IPS-15b (cell line): ENCODE measurements around the gene AMER3.
A peak's percentile ranks its signal among the peaks of the same experiment; 100 is the strongest.

ENCODE experiments used
- H3K27me3 ChIP-seq: one replicate; pipeline ENCODE4 v1.6.1; 2013; ENCODE audit warnings: low read length; ENCODE audit not compliant: control insufficient read depth, insufficient read depth
- H3K36me3 ChIP-seq: one replicate; pipeline ENCODE4 v1.6.1; 2013; ENCODE audit warnings: low read length; ENCODE audit not compliant: control insufficient read depth, insufficient read depth
- H3K4me1 ChIP-seq: one replicate; pipeline ENCODE4 v1.6.1; 2013; ENCODE audit warnings: mild to moderate bottlenecking, low read length; ENCODE audit not compliant: control insufficient read depth, insufficient read depth
- H3K4me3 ChIP-seq: one replicate; pipeline ENCODE4 v1.5.1; 2013; ENCODE audit warnings: low read depth, low read length
- H3K9ac ChIP-seq: one replicate; pipeline ENCODE4 v1.6.1; 2013; ENCODE audit warnings: low read depth, mild to moderate bottlenecking, low read length
- H3K9me3 ChIP-seq: one replicate; pipeline ENCODE4 v1.6.1; 2013; ENCODE audit warnings: mild to moderate bottlenecking, low read length; ENCODE audit not compliant: control insufficient read depth, insufficient read depth

AMER3 gene

GRCh38 chr2:130790804-130791616 lies 35.7 kb downstream of the AMER3 start:
- H3K9me3 ChIP-seq, result no peaks in the 10 kb centered on the region
- no peaks in the 10 kb centered on the region for H3K27me3 ChIP-seq
- H3K4me1 ChIP-seq, result no peaks in the 10 kb centered on the region
- H3K9ac ChIP-seq, result no peak overlapping the region
- H3K36me3 ChIP-seq, result no peaks in the 10 kb centered on the region
- no peak overlapping the region for H3K4me3 ChIP-seq

- Histone ChIP-seq H3K9ac (no peak overlapping the region), H3K4me1 (no peaks in the 10 kb centered on the region), H3K4me3 (no peak overlapping the region), H3K9me3 (no peaks in the 10 kb centered on the region), H3K27me3 (no peaks in the 10 kb centered on the region), H3K36me3 (no peaks in the 10 kb centered on the region)
These were observed 36.2 kb downstream of the AMER3 start for GRCh38 chr2:130791617-130791939.

DNA sequence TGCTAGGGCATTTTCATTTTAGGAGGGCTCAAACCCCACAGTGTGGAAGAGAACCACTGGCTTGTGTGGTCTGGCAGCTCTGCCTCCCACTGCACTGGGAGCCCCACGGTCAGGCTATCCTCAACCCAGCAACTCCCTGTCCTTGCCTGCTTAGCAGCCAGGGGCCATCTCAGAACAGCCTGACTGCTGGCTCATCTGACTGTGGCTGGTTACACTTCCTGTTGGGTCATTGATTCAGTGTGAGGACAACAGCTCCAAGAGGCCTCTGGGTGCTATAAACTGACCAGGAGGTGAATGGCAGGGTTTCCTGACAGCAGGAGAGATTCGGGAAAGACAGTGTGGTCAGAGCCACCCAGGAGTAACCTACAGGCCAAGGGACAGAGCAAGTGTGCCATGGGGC lies 40.1 kb downstream of the AMER3 start:
- no peak overlapping the region for H3K9ac ChIP-seq
- peaks cover 15% of the 10 kb centered on the region for H3K27me3 ChIP-seq
- no peaks in the 10 kb centered on the region for H3K36me3 ChIP-seq
- H3K4me3 ChIP-seq, result no peak overlapping the region
- H3K4me1 ChIP-seq, result peaks cover 2% of the 10 kb centered on the region
- H3K9me3 ChIP-seq, result no peaks in the 10 kb centered on the region

GRCh38 chr2:130796290-130796689 lies 41.0 kb downstream of the AMER3 start:
- Histone ChIP-seq H3K9ac (no peak overlapping the region), H3K4me1 (peaks cover 2% of the 10 kb centered on the region), H3K4me3 (no peak overlapping the region), H3K27me3 (peaks cover 15% of the 10 kb centered on the region), H3K36me3 (no peaks in the 10 kb centered on the region), H3K9me3 (no peaks in the 10 kb centered on the region)

- peak overlapping the region; percentile 73 for H3K4me3 ChIP-seq
- peak overlapping the region; percentile 49 for H3K9ac ChIP-seq
- H3K36me3 ChIP-seq, result no peaks in the 10 kb centered on the region
- H3K4me1 ChIP-seq, result peaks cover 2% of the 10 kb centered on the region
- no peaks in the 10 kb centered on the region for H3K9me3 ChIP-seq
- H3K27me3 ChIP-seq, result peaks cover 15% of the 10 kb centered on the region
These were observed 42.4 kb downstream of the AMER3 start for GRCh38 chr2:130797493-130798435.

DNA sequence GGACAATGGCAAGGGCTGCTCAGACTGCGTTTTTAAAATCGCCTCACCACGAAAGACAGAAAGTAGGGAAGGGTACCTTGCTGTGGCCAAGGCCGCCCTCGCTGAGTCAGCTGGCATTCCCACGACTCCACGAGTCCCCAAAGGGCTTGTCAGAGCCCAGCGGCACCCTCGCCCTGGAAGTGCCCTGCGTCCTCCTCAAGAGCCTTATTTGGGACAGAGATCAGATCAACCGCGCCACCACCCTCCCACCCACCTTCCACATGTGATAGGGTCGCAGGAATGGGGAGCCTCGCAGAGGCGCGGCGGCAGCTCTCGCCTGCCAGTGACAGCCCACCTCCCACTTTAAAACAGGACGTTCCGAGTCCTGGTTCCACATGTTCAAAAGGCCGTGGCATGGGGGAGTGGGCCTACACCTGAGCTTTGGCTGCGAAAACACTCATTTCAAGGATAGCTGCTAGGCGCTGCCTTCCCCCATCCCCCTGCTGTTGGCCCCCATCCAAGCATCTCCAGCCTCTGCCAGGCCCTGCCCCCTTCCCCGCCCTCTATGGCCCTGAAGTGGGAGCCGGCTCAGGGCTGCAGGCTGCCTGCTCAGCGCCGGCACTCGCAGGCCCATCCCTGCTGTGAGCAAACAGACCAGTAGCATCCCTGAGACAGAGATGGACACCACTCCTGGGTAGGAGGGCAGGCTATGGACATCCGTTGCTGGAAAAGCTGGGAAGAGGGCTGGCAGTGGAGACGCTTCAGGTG lies 43.3 kb downstream of the AMER3 start:
- no peak overlapping the region for H3K9ac ChIP-seq
- no peaks in the 10 kb centered on the region for H3K36me3 ChIP-seq
- H3K9me3 ChIP-seq, result no peaks in the 10 kb centered on the region
- peak overlapping the region; percentile 73 for H3K4me3 ChIP-seq
- H3K27me3 ChIP-seq, result peaks cover 15% of the 10 kb centered on the region
- peaks cover 2% of the 10 kb centered on the region for H3K4me1 ChIP-seq

DNA sequence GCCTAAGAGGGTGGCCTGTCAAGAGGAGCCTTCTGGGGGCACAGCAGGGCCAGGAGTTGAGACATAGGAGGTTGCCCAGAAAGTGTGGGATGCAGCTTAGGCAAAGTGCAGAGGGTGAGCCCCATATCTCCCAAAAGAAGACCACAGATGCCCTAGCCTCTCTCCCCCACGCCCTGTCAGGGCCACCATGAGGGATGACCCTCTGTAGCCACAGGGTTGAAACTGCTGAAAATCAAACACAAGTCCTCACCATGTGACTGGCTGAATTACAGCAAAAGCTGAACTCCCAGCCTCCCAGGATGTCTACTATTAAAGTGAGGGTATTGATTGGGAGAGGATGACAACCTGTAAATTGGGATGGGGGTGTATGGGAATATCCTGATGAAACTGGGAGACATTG lies 44.0 kb downstream of the AMER3 start:
- Histone ChIP-seq H3K9me3 (no peaks in the 10 kb centered on the region), H3K4me3 (no peak overlapping the region), H3K4me1 (peaks cover 2% of the 10 kb centered on the region), H3K27me3 (peaks cover 15% of the 10 kb centered on the region), H3K9ac (no peak overlapping the region), H3K36me3 (no peaks in the 10 kb centered on the region)

DNA sequence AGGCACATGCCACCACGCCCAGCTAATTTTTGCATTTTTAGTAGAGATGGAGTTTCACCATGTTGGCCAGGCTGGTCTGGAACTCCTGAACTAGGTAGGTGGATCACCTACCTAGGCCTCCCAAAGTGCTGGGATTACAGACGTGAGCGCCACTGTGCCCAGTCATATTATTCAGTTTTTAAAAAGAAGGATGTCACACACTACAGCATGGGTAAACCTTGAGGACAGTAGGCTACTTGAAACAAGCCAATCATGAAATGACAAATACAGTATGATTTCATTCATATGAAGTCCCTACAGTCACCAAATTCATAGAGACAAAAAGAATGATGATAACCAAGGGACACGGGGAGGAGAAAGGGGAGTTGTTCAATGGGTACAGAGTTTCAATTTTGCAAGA lies 50.3 kb downstream of the AMER3 start:
- Histone ChIP-seq H3K9ac (no peak overlapping the region), H3K36me3 (no peaks in the 10 kb centered on the region), H3K9me3 (no peaks in the 10 kb centered on the region)

DNA sequence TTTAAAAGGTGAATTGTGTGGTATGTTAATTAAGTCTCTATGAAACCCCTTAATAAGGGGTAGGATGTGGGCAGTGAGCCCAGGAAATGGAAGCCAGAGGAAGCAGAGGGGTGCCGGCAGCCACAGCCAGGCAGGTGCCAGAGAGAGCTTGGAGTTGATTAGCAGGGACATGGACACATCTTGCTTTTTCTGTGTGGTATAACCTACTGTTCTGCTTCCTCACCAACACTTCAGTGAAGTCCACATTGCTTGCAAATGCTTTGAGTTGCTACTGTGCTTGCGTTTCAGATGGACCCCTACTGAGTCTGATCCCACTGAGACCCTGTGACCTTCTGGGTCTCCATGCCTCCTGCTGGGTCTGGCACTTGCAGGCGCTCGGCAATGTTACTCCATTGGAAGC lies 51.0 kb downstream of the AMER3 start:
- H3K4me3 ChIP-seq, result no peak overlapping the region
- no peaks in the 10 kb centered on the region for H3K36me3 ChIP-seq
- no peak overlapping the region for H3K9ac ChIP-seq
- no peaks in the 10 kb centered on the region for H3K27me3 ChIP-seq
- no peaks in the 10 kb centered on the region for H3K9me3 ChIP-seq
- H3K4me1 ChIP-seq, result no peaks in the 10 kb centered on the region

More for the DNA sequence above, 50.3 kb downstream of the AMER3 start:
- H3K4me3 ChIP-seq, result no peak overlapping the region
- H3K4me1 ChIP-seq, result no peaks in the 10 kb centered on the region
- no peaks in the 10 kb centered on the region for H3K27me3 ChIP-seq

GRCh38 chr2:130807659-130808385 lies 52.5 kb downstream of the AMER3 start:
- H3K27me3 ChIP-seq, result no peaks in the 10 kb centered on the region
- H3K36me3 ChIP-seq, result no peaks in the 10 kb centered on the region
- no peak overlapping the region for H3K9ac ChIP-seq
- H3K9me3 ChIP-seq, result no peaks in the 10 kb centered on the region
- no peaks in the 10 kb centered on the region for H3K4me1 ChIP-seq
- H3K4me3 ChIP-seq, result no peak overlapping the region
